HCT116 (cell line): Measurements from ENCODE around the gene IQGAP2.

Experiments used
- CBX3 ChIP-seq: IDR thresholded peaks from 2 replicates; pipeline ENCODE4 v1.6.1; 2012; ENCODE audit warnings: low read depth
- EZH2 ChIP-seq: fragments of 200-600 bp; sonication (generic); IDR thresholded peaks from 2 replicates; pipeline ENCODE4 v1.6.1; 2017; ENCODE audit warnings: antibody characterized with exemption, mixed run types
- EZH2phosphoT487 ChIP-seq: fragments of 200-600 bp; IDR thresholded peaks from 2 replicates; pipeline ENCODE4 v1.6.1; 2018; ENCODE audit warnings: antibody characterized with exemption, borderline replicate concordance
- JUND ChIP-seq: IDR thresholded peaks from 2 replicates; pipeline ENCODE4 v1.6.1; 2012
- POLR2A ChIP-seq: IDR thresholded peaks from 2 replicates; pipeline ENCODE4 v1.7.0; 2011; ENCODE audit warnings: borderline replicate concordance; ENCODE audit not compliant: insufficient read depth, insufficient read length; ENCODE audit errors: extremely low read depth
- SP1 ChIP-seq: IDR thresholded peaks from 2 replicates; pipeline ENCODE4 v1.6.1; 2012; ENCODE audit warnings: low read depth
- ZNF274 ChIP-seq: fragments of 200-500 bp; sonication (Bioruptor generic); IDR thresholded peaks from 2 replicates; pipeline ENCODE4 v1.6.1; 2014; ENCODE audit warnings: mild to moderate bottlenecking, low read depth, low read length, inconsistent platforms
- TF ChIP-seq, protein P1 (sequence below), 3 experiments: fragments of 200-600 bp in 1 of 3; sonication (generic) in 1 of 3; IDR thresholded peaks in 2 of 3; conservative IDR thresholded peaks in 1 of 3; 2 replicates each; pipeline ENCODE4 v1.5.1; 2012 to 2017; ENCODE audit warnings: low read depth in 2 of 3, low read length in 2 of 3, antibody characterized with exemption in 1 of 3, borderline replicate concordance in 1 of 3, control low read depth in 1 of 3, mild to moderate bottlenecking in 1 of 3, mixed read lengths in 1 of 3, mixed run types in 1 of 3, moderate library complexity in 1 of 3; ENCODE audit not compliant: insufficient read depth in 1 of 3

DNA sequence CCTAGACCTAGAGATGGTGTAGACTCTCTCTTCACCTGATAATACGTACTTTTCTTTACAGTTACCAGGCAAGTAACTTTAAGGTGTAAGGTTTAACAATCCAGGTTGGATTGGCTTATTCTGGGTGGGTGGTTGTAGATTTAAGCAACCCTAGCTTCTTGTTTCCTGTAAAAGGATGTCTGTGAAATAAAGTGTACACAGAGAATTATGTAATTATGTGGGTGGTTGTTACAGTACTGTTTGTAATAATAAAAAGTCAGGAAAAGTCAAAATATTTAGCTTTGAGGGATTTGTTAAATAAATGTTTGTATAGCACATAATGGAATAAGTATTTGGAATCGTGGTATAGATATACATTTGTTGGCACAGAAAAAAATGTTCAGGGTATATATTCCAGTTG lies 269.2 kb downstream of the IQGAP2 start:
- TF ChIP-seq, protein P1, sequence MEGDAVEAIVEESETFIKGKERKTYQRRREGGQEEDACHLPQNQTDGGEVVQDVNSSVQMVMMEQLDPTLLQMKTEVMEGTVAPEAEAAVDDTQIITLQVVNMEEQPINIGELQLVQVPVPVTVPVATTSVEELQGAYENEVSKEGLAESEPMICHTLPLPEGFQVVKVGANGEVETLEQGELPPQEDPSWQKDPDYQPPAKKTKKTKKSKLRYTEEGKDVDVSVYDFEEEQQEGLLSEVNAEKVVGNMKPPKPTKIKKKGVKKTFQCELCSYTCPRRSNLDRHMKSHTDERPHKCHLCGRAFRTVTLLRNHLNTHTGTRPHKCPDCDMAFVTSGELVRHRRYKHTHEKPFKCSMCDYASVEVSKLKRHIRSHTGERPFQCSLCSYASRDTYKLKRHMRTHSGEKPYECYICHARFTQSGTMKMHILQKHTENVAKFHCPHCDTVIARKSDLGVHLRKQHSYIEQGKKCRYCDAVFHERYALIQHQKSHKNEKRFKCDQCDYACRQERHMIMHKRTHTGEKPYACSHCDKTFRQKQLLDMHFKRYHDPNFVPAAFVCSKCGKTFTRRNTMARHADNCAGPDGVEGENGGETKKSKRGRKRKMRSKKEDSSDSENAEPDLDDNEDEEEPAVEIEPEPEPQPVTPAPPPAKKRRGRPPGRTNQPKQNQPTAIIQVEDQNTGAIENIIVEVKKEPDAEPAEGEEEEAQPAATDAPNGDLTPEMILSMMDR (IDR thresholded peaks at IDR 0.05 in 2 of 3, conservative IDR thresholded peaks at IDR 0.05 in 1 of 3; ENCODE audit: borderline replicate concordance in 1 of 3, insufficient read depth in 1 of 3, low read depth in 2 of 3, low read length in 2 of 3) = no peak
- no peak for TF ChIP-seq CBX3
- no peak for TF ChIP-seq ZNF274
- TF ChIP-seq EZH2phosphoT487 = no peak
- TF ChIP-seq JUND = no peak
- TF ChIP-seq SP1 = no peak
- TF ChIP-seq EZH2 = no peak
- no peak for TF ChIP-seq POLR2A
